HepG2 (cell line): ENCODE measurements around the gene TCL1A. TPM values are rescaled to one million over a fixed set of nuclear protein-coding genes. Genes with fewer than 3 reads are reported as not detected.

ENCODE experiments used
- ATAC-seq: fragments of 200-7000 bp; cut with Tn5 transposase; 3 replicates; pipeline ENCODE4 v1.9.1; 2020; ENCODE audit warnings: mild to moderate bottlenecking, moderate library complexity
- BruUV-seq: library from RNA; stranded (reverse); fragments of 400-500 nt; replicated peaks from 2 replicates; lab custom pipeline; 2021; lab: Mats Ljungman, UMichigan
- CTCF ChIA-PET: fragments of 300-600 bp; formaldehyde crosslinking; extraction: SDS; loops from one replicate; lab custom pipeline; 2021; ENCODE audit warnings: low total read pairs, inconsistent platforms, low intra/inter-chr PET ratio; lab: Yijun Ruan, JAX
- POLR2A ChIA-PET: fragments of 350-600 bp; sonication (Branson Sonifier 250); formaldehyde crosslinking; loops from one replicate; lab custom pipeline; 2020; ENCODE audit warnings: antibody characterized with exemption, inconsistent platforms; lab: Yijun Ruan, JAX
- DNase-seq: peaks from one replicate; pipeline ENCODE4 v3.0.0-alpha.2; 2015; ENCODE audit warnings: low spot score
- FAIRE-seq: peaks from 3 replicates; lab custom pipeline; 2011; peaks lifted over from hg19 to GRCh38; lab: Jason Lieb, UNC
- H2AFZ ChIP-seq: one replicate; pipeline ENCODE4 v1.6.1; 2011; ENCODE audit warnings: low read length, inconsistent platforms
- H3K27ac ChIP-seq: fragments of 300-600 bp; 3 replicates; pipeline ENCODE4 v1.8.0; 2011; ENCODE audit warnings: mixed run types, mild to moderate bottlenecking, mixed read lengths, low read length, inconsistent platforms; ENCODE audit not compliant: insufficient read depth; ENCODE audit errors: extremely low read length
- H3K27me3 ChIP-seq, 2 experiments: fragments of 200-600 bp in 1 of 2; 2 replicates in 1 of 2; 3 replicates in 1 of 2; pipeline versions ENCODE4 v1.6.0 to v1.8.0; 2011; ENCODE audit warnings: low read length in 2 of 2, mild to moderate bottlenecking in 2 of 2, moderate library complexity in 2 of 2, inconsistent platforms in 1 of 2; ENCODE audit not compliant: insufficient read depth in 2 of 2, control insufficient read depth in 1 of 2
- H3K36me3 ChIP-seq, 2 experiments: fragments of 200-600 bp in 1 of 2; replicated peaks in 1 of 2; 2 replicates in 1 of 2; 3 replicates in 1 of 2; pipeline versions ENCODE4 v1.5.1 to v1.8.0; 2011; ENCODE audit warnings: low read length in 2 of 2, inconsistent platforms in 1 of 2; ENCODE audit not compliant: insufficient read depth in 2 of 2, control insufficient read depth in 1 of 2
- H3K4me1 ChIP-seq: 2 replicates; pipeline ENCODE4 v1.5.1; 2012; ENCODE audit warnings: low read length, inconsistent platforms; ENCODE audit not compliant: insufficient read depth
- H3K4me2 ChIP-seq: 2 replicates; pipeline ENCODE4 v1.6.0; 2011; ENCODE audit warnings: low read depth, low read length, inconsistent platforms
- H3K4me3 ChIP-seq, 3 experiments: fragments of 200-600 bp in 1 of 3; sonication (generic), shearing (Covaris generic) in 1 of 3; replicated peaks in 1 of 3; 2 replicates each; pipeline ENCODE4 v1.5.1; 2011 to 2016; ENCODE audit warnings: low read length in 3 of 3, inconsistent platforms in 2 of 3, low read depth in 2 of 3, mild to moderate bottlenecking in 2 of 3, control low read depth in 1 of 3, mixed read lengths in 1 of 3; ENCODE audit not compliant: insufficient read depth in 1 of 3
- H3K79me2 ChIP-seq: one replicate; pipeline ENCODE4 v1.6.1; 2011; ENCODE audit warnings: low read length, inconsistent platforms; ENCODE audit not compliant: insufficient read depth
- H3K9ac ChIP-seq: 2 replicates; pipeline ENCODE4 v1.6.0; 2011; ENCODE audit warnings: mild to moderate bottlenecking, low read depth, low read length, inconsistent platforms; ENCODE audit not compliant: insufficient read depth
- H3K9me3 ChIP-seq: 2 replicates; pipeline ENCODE4 v1.5.1; 2012; ENCODE audit warnings: mild to moderate bottlenecking, low read length
- H4K20me1 ChIP-seq: 2 replicates; pipeline ENCODE4 v1.6.0; 2011; ENCODE audit warnings: inconsistent platforms, mild to moderate bottlenecking, low read length, moderate library complexity; ENCODE audit not compliant: insufficient read depth
- ARID2 ChIP-seq: sonication (generic); formaldehyde crosslinking; IDR thresholded peaks from 2 replicates; pipeline ENCODE4 v1.8.1; 2022; ENCODE audit warnings: mild to moderate bottlenecking, missing genetic modification reagents, borderline replicate concordance
- CTCF ChIP-seq: sonication (generic); formaldehyde crosslinking; IDR thresholded peaks from 2 replicates; pipeline ENCODE4 v1.5.0; 2020; ENCODE audit warnings: mild to moderate bottlenecking, missing genetic modification reagents, moderate library complexity
- RAD21 ChIP-seq: fragments of 450-650 bp; formaldehyde crosslinking; IDR thresholded peaks from 2 replicates; pipeline ENCODE4 v1.5.0; 2020; ENCODE audit warnings: mild to moderate bottlenecking
- SMC3 ChIP-seq: IDR thresholded peaks from 2 replicates; pipeline ENCODE4 v1.6.1; 2011; ENCODE audit warnings: low read length, improper control_type of control experiment
- SNRNP70 ChIP-seq: fragments of 200-400 bp; formaldehyde crosslinking; IDR thresholded peaks from 2 replicates; pipeline ENCODE4 v1.6.1; 2017; ENCODE audit warnings: mild to moderate bottlenecking, low read depth, low read length, moderate library complexity
- STAG1 ChIP-seq: sonication (generic); formaldehyde crosslinking; IDR thresholded peaks from 2 replicates; pipeline ENCODE4 v1.4.0; 2020; ENCODE audit warnings: missing genetic modification reagents
- TEAD3 ChIP-seq: optimal IDR thresholded peaks from 2 replicates; pipeline ENCODE3; 2016; ENCODE audit warnings: borderline replicate concordance
- ZNF121 ChIP-seq: sonication (generic); formaldehyde crosslinking; IDR thresholded peaks from 2 replicates; pipeline ENCODE4 v1.5.0; 2020; ENCODE audit warnings: mild to moderate bottlenecking, missing genetic modification reagents
- WGBS: methylation state at CpG from one replicate; pipeline ENCODE4 v1.1.6; 2017; ENCODE audit warnings: low lambda C conversion rate; 5-methylcytosine and 5-hydroxymethylcytosine counted together
- in situ Hi-C: cut with HindIII; loops from 2 replicates; pipeline ENCODE4 v1.10.0; 2017; ENCODE audit warnings: low pct_unique_long_range_greater_than_20kb; ENCODE audit not compliant: extremely low pct_ligation_motif_present
- intact Hi-C: fragments of 100-400 bp; cut with micrococcal nuclease; formaldehyde crosslinking; loops from one replicate; pipeline ENCODE4 v1.10.0; 2022; ENCODE audit not compliant: unreplicated experiment
- polyA plus RNA-seq, 8 experiments: library from polyadenylated mRNA; depleted of rRNA in 3 of 8; stranded (reverse) in 7 of 8; unstranded in 1 of 8; fragments of >200 nt; fragmentation: Illumina TruSeq in 4 of 8; extraction: Trizol in 4 of 8; gene quantifications; 2 replicates each; pipeline versions ENCODE4 v1.2.1 to v1.2.3, GENCODE V29; 2011 to 2016; ENCODE audit warnings: low read depth in 4 of 8, missing spikeins in 1 of 8, mixed read lengths in 1 of 8; ENCODE audit not compliant: insufficient read depth in 1 of 8
- total RNA-seq, 5 experiments: library from RNA; depleted of rRNA; stranded (reverse); fragments of >200 nt; fragmentation: Illumina TruSeq; extraction: Trizol; gene quantifications; 2 replicates each; pipeline ENCODE4 v1.2.3, GENCODE V29; 2016; ENCODE audit warnings: low read depth in 1 of 5

Gene TCL1A
- total and polyA plus RNA-seq, 2 of the 13 experiments (the other 11 are each of a cell fraction or from before 2014, with no cell fraction given), result not detected

DNA sequence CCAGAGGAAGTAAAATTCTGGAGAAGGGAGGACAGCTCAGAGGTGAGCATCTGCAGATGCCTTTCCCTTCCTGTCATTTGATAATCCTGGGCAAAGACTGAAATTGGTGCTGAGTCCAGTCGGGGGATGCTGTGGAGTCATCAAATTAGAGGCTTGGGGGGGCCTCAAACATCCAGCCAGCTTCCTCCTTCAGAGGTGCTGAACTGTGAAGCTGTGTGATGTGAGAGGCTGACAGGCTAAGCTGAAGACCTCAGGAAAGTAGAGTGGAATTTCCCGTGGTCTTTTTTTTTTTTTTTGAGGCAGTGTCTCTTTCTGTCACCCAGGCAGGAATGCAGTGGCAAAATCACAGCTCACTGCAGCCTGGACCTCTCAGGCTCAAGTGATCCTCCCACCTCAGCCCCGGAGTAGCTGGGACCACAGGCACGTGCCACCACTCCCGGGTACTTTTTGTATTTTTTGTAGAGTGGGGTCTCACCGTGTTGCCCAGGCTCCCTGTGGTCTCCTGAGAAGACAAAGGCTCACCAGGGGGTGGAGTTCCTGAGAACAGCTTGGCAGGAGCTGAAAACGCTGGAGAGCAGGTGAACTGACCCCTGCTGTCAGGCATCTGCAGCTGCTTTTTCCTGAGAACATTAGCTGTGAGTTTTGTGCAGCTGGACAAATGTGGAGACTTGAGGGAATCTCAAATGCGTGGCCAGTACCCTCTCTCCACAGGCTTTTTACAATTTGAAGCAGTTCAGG lies 33.8 kb downstream of the TCL1A start:
- no peak overlapping the region for H2AFZ ChIP-seq
- H3K27me3 ChIP-seq, result no peaks in the 10 kb centered on the region; a peak in 1 of 5 replicates
- no peaks in the 10 kb centered on the region for H3K36me3 ChIP-seq
- H3K4me3 ChIP-seq, result no peak overlapping the region
- intact Hi-C loops, result loop anchor here (1.0 kb wide), 1 partner anchor 71 kb away; no protein-coding TSS in a partner anchor
- no peaks in the 10 kb centered on the region for H3K79me2 ChIP-seq
- H3K4me1 ChIP-seq, result no peaks in the 10 kb centered on the region
- H3K9me3 ChIP-seq, result no peaks in the 10 kb centered on the region
- peak; percentile 82 for ATAC-seq
- DNase-seq, result peak; percentile 21
- 3% methylated on average over 3 of the region's 8 CpGs for WGBS
- POLR2A ChIA-PET, result no interaction called here
- H3K4me2 ChIP-seq, result no peak overlapping the region
- BruUV-seq, result no TSS peak
- in situ Hi-C loops, result loop anchor here (5.0 kb wide), 1 partner anchor 118 kb away; no protein-coding TSS in a partner anchor
- no peak overlapping the region for H3K9ac ChIP-seq
- peak; percentile 39; the same call in 1 of the 2 replicates for TF ChIP-seq STAG1
- TF ChIP-seq RAD21 (CRISPR knock-in tag), result 0 out of 2 replicates have a peak, but pooled peaks have one; percentile 19
- no peak for TF ChIP-seq SNRNP70
- peak; percentile 56; the same call in 1 of the 2 replicates for TF ChIP-seq SMC3
- TF ChIP-seq TEAD3, result peak; percentile 84
- peak; percentile 55 for TF ChIP-seq CTCF (CRISPR knock-in tag)
- no peak for TF ChIP-seq ARID2 (CRISPR knock-in tag)
- peak; percentile 37; the same call in 1 of the 2 replicates for TF ChIP-seq ZNF121 (CRISPR knock-in tag)
- CTCF ChIA-PET, result interaction anchor here (1.1 kb wide), 1 partner anchor 119 kb away, joined by 4 read pairs; no protein-coding TSS in a partner anchor
- no peak overlapping the region for H3K27ac ChIP-seq
- FAIRE-seq, result peak; percentile 26
- H4K20me1 ChIP-seq, result no peaks in the 10 kb centered on the region
